RWPE2 (cell line): Measurements from ENCODE around the gene HRG.

Experiments
- ATAC-seq: fragments of 200-7000 bp; cut with Tn5 transposase; 3 replicates; pipeline ENCODE4 v1.9.1; 2021; ENCODE audit warnings: low read depth
- DNase-seq: peaks from one replicate; pipeline ENCODE4 v3.0.0-alpha.2; 2020; ENCODE audit warnings: low spot score
- H3K27ac ChIP-seq: fragments of 450-650 bp; 2 replicates; pipeline ENCODE4 v1.5.1; 2017; ENCODE audit warnings: mild to moderate bottlenecking; ENCODE audit not compliant: poor library complexity, severe bottlenecking
- H3K27me3 ChIP-seq: fragments of 250-450 bp; sonication (Bioruptor Pico); 2 replicates; pipeline ENCODE4 v1.5.1; 2021; ENCODE audit warnings: mild to moderate bottlenecking, moderate library complexity; ENCODE audit not compliant: insufficient read depth, poor library complexity, severe bottlenecking
- H3K36me3 ChIP-seq: fragments of 250-450 bp; sonication (Bioruptor Pico); 2 replicates; pipeline ENCODE4 v1.5.1; 2020; ENCODE audit warnings: low read depth, mild to moderate bottlenecking, moderate library complexity
- H3K4me1 ChIP-seq: fragments of 250-450 bp; sonication (Bioruptor Pico); 2 replicates; pipeline ENCODE4 v1.5.1; 2021; ENCODE audit warnings: mild to moderate bottlenecking, moderate library complexity; ENCODE audit not compliant: insufficient read depth, poor library complexity, severe bottlenecking
- H3K4me3 ChIP-seq: fragments of 250-450 bp; sonication (Bioruptor Pico); 2 replicates; pipeline ENCODE4 v1.5.1; 2021; ENCODE audit warnings: mild to moderate bottlenecking, moderate library complexity; ENCODE audit not compliant: severe bottlenecking
- H3K9me3 ChIP-seq: fragments of 250-450 bp; sonication (Bioruptor Pico); 2 replicates; pipeline ENCODE4 v1.5.1; 2021; ENCODE audit warnings: mild to moderate bottlenecking, moderate library complexity; ENCODE audit not compliant: severe bottlenecking
- TF ChIP-seq, protein P1 (sequence below): fragments of 450-650 bp; IDR thresholded peaks from one replicate; pipeline ENCODE4 v1.5.1; 2017; ENCODE audit warnings: mild to moderate bottlenecking, moderate library complexity; ENCODE audit not compliant: poor library complexity, severe bottlenecking

The HRG gene

DNA sequence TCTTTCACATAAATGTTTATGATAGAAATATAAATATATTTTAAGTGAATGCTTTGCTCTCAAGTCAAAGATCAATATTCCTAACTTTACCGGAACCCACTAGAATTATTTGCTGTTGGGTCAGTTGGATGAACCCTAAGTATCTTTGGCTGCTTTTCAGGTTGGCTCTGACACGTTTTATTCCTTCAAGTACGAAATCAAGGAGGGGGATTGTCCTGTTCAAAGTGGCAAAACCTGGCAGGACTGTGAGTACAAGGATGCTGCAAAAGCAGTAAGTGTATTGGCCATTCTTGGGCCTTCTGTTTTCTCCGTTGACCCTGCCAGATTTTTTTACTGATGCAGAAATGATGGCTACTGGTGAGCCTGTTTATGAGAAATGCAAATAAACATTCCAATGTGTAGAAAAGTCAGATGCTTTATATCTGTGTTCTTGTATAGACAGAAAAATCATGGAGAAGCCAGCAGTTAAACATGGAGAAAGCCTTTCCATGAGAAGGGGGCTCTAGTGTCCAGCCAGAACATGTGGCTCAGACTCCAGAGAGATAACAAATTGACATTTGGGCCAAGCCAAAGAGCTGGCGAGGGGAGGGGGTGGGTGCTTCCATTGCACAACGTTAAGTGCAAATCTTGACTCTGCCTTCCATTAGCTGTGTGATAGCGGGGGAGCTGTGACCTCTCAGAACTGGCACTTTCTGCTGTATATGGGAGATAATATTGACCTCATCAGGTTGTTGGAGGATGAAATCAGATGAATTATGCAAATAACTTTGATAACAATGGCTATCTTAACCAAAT is 54.3 kb downstream of the HRG start:
- no peak for DNase-seq
- no peak for ATAC-seq
- Histone ChIP-seq H3K36me3 (no peaks in the 10 kb centered on the region), H3K9me3 (no peaks in the 10 kb centered on the region), H3K4me3 (no peak overlapping the region), H3K27me3 (no peaks in the 10 kb centered on the region), H3K27ac (no peak overlapping the region), H3K4me1 (no peaks in the 10 kb centered on the region)
- TF ChIP-seq, protein P1, sequence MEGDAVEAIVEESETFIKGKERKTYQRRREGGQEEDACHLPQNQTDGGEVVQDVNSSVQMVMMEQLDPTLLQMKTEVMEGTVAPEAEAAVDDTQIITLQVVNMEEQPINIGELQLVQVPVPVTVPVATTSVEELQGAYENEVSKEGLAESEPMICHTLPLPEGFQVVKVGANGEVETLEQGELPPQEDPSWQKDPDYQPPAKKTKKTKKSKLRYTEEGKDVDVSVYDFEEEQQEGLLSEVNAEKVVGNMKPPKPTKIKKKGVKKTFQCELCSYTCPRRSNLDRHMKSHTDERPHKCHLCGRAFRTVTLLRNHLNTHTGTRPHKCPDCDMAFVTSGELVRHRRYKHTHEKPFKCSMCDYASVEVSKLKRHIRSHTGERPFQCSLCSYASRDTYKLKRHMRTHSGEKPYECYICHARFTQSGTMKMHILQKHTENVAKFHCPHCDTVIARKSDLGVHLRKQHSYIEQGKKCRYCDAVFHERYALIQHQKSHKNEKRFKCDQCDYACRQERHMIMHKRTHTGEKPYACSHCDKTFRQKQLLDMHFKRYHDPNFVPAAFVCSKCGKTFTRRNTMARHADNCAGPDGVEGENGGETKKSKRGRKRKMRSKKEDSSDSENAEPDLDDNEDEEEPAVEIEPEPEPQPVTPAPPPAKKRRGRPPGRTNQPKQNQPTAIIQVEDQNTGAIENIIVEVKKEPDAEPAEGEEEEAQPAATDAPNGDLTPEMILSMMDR = no peak

GRCh38 chr3:186722457-186722856 is 56.6 kb downstream of the HRG start:
- H3K4me3 ChIP-seq = no peak overlapping the region
- ATAC-seq = peak; percentile 59; the same call in 2 of the 3 replicates
- no peaks in the 10 kb centered on the region for H3K9me3 ChIP-seq
- no peak for DNase-seq
- H3K36me3 ChIP-seq = no peaks in the 10 kb centered on the region
- TF ChIP-seq, protein P1 = peak; percentile 25
- no peak overlapping the region for H3K27ac ChIP-seq
- H3K27me3 ChIP-seq = no peaks in the 10 kb centered on the region
- no peaks in the 10 kb centered on the region for H3K4me1 ChIP-seq

DNA sequence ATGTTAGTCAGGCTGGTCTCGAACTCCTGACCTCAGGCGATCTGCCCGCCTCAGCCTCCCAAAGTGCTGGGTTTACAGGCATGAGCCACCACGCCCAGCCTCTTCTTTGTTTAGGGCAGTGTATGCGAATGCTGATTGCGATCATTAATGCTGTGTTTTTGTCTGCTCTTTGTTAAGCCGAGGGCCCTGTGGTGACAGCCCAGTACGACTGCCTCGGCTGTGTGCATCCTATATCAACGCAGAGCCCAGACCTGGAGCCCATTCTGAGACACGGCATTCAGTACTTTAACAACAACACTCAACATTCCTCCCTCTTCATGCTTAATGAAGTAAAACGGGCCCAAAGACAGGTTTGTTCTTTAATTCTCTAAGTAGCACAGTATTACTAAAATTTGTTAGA is 59.1 kb downstream of the HRG start:
- Histone ChIP-seq H3K4me3 (no peak overlapping the region), H3K4me1 (no peaks in the 10 kb centered on the region), H3K36me3 (no peaks in the 10 kb centered on the region), H3K9me3 (no peaks in the 10 kb centered on the region), H3K27ac (no peak overlapping the region), H3K27me3 (no peaks in the 10 kb centered on the region)
- no peak for DNase-seq
- ATAC-seq = no peak
- TF ChIP-seq, protein P1 = no peak
